Immature natural killer cell (primary cell): ENCODE data around the gene DCUN1D2. TPM values are rescaled to one million over a fixed set of nuclear protein-coding genes. Genes with fewer than 3 reads are reported as not detected.
A peak's percentile ranks its signal among the peaks of the same experiment; 100 is the strongest.
"Not testable (repeated sequence)": the region's sequence is repeated elsewhere in the genome, so short reads cannot be mapped to it uniquely, and the experiment has no call there.

Source experiments
- DNase-seq, 3 donors: peaks; one replicate each; pipeline ENCODE4 v3.0.0; 2022; ENCODE audit warnings: mixed read lengths in 1 of 3
- H3K27ac Mint-ChIP-seq, 6 donors: one replicate each; pipeline ENCODE4 v1.8.0; 2020; ENCODE audit warnings: mixed read lengths in 6 of 6, mild to moderate bottlenecking in 5 of 6, inconsistent platforms in 4 of 6, moderate library complexity in 3 of 6
- H3K27me3 Mint-ChIP-seq, 3 donors: one replicate each; pipeline ENCODE4 v1.8.0; 2020 to 2021; ENCODE audit warnings: low read depth in 3 of 3, mild to moderate bottlenecking in 3 of 3, mixed read lengths in 3 of 3, moderate library complexity in 3 of 3, inconsistent platforms in 1 of 3
- H3K36me3 Mint-ChIP-seq, 3 donors: one replicate each; pipeline ENCODE4 v1.8.0; 2020; ENCODE audit warnings: mixed read lengths in 3 of 3, inconsistent platforms in 2 of 3, mild to moderate bottlenecking in 2 of 3
- H3K4me1 Mint-ChIP-seq, 2 donors: one replicate each; pipeline ENCODE4 v1.8.0; 2020; ENCODE audit warnings: inconsistent platforms in 2 of 2, mild to moderate bottlenecking in 2 of 2, mixed read lengths in 2 of 2, moderate library complexity in 1 of 2
- H3K4me3 Mint-ChIP-seq, 5 donors: one replicate each; pipeline ENCODE4 v1.8.0; 2020; ENCODE audit warnings: mild to moderate bottlenecking in 5 of 5, mixed read lengths in 5 of 5, inconsistent platforms in 3 of 5, moderate library complexity in 3 of 5
- H3K9me3 Mint-ChIP-seq, 6 donors: one replicate each; pipeline ENCODE4 v1.8.0; 2020; ENCODE audit warnings: mild to moderate bottlenecking in 6 of 6, mixed read lengths in 6 of 6, inconsistent platforms in 4 of 6, moderate library complexity in 3 of 6
- polyA plus RNA-seq, 3 donors: library from polyadenylated mRNA; unstranded; fragments of 300-500 nt; fragmentation: Illumina TruSeq; gene quantifications; one replicate each; pipeline ENCODE4 v1.2.3, GENCODE V29; 2021

Gene DCUN1D2
- polyA plus RNA-seq, 3 donors from 2014 or later: 7.4 to 23.0 (median 7.6) TPM

DNA sequence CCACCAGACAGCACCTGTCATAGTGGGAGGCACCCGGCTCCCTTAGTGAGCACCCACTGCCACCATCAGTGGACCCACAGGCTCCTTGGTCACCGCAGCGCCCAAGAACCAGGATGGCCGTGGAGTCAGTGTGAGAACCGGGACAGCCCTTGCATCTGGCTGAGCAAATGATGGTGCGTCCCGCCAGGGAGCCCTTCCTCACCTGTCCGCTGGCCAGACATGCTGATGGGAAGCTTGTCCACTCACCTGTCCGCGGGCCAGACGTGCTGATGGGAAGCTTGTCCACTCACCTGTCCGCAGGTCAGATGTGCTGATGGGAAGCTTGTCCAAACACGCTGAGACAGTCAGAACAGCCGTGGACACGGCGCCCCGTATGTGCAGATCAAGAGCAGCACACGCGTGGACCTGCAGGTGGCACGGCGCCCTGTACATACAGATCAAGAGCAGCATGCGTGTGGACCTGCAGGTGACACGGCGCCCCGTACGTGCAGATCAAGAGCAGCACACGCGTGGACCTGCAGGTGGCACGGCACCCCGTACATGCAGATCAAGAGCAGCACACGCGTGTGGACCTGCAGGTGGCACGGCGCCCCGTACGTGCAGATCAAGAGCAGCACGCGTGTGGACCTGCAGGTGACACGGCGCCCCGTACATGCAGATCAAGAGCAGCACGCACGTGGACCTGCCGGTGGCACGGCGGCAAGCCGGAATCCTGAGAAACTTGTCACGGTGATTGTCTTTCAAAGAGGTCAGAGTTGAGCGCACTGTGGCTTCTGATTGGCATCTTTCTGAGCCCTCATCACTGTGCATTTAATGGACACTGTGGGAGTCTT lies 40.7 kb upstream of the DCUN1D2 start:
- no peaks in the 10 kb centered on the region for H3K9me3 Mint-ChIP-seq
- no peak for DNase-seq
- H3K4me1 Mint-ChIP-seq: no peaks in the 10 kb centered on the region
- H3K27me3 Mint-ChIP-seq: peaks cover 0 to 3% (median 0%) of the 10 kb centered on the region in 3 donors
- no peak overlapping the region for H3K27ac Mint-ChIP-seq
- no peak overlapping the region for H3K4me3 Mint-ChIP-seq
- H3K36me3 Mint-ChIP-seq: peaks cover 24 to 42% (median 24%) of the 10 kb centered on the region in 3 donors

- no peak overlapping the region for H3K27ac Mint-ChIP-seq
- peaks cover 0 to 5% (median 0%) of the 10 kb centered on the region in 3 donors for H3K27me3 Mint-ChIP-seq
- no peaks in the 10 kb centered on the region for H3K9me3 Mint-ChIP-seq
- H3K36me3 Mint-ChIP-seq: peaks cover 23 to 37% (median 24%) of the 10 kb centered on the region in 3 donors
- no peak for DNase-seq
- H3K4me1 Mint-ChIP-seq: no peaks in the 10 kb centered on the region
- H3K4me3 Mint-ChIP-seq: no peak overlapping the region
Measured at GRCh38 chr13:113528813-113529180, 38.3 kb upstream of the DCUN1D2 start.

GRCh38 chr13:113528101-113528812 lies 37.7 kb upstream of the DCUN1D2 start:
- Mint-ChIP-seq H3K27ac (no peak overlapping the region), H3K27me3 (peaks cover 0 to 5% (median 0%) of the 10 kb centered on the region in 3 donors), H3K4me3 (no peak overlapping the region), H3K36me3 (peaks cover 22 to 40% (median 24%) of the 10 kb centered on the region in 3 donors), H3K9me3 (no peaks in the 10 kb centered on the region), H3K4me1 (no peaks in the 10 kb centered on the region)
- DNase-seq: no peak

- no peaks in the 10 kb centered on the region for H3K9me3 Mint-ChIP-seq
- no peak overlapping the region for H3K4me3 Mint-ChIP-seq
- peak overlapping the region in 1 of 6 donors; percentile 19 for H3K27ac Mint-ChIP-seq
- H3K4me1 Mint-ChIP-seq: no peaks in the 10 kb centered on the region
- DNase-seq: no peak
- peaks cover 22 to 40% (median 24%) of the 10 kb centered on the region in 3 donors for H3K36me3 Mint-ChIP-seq
- H3K27me3 Mint-ChIP-seq: peaks cover 0 to 5% (median 0%) of the 10 kb centered on the region in 3 donors
Measured at GRCh38 chr13:113527272-113527958, 36.9 kb upstream of the DCUN1D2 start.

DNA sequence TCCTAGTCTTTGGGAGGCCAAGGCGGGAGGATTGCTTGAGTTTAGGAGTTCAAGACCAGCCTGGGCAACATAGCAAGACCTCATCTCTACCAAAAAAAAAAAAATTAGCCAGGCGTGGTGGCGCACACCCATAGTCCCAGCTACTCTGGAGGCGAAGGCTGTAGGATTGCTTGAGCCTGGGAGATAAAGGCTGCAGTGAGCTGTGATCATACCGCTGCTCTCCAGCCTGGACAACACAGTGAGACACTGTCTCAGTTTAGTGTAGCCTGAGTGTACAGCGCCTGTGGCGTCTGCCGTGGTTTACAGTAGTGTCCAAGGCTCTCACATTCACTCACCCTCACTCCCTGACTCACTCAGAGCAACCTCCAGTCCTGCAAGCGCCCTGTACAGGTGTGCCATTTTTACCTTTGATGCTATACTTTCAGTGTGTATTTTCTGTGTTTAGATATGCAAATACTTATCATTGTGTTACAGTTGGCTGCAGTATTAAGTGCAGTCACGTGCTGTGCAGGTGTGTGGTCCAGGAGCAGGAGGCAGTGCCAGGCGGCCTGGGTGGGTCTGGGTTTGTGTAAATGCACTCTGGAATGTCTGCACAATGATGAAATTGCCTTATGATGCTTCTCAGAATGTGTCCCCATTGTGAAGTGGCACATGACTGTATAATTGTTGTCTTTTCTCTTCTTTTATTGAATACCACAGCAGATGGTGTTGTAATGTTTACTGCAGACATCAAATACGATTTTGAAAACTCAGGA lies 36.1 kb upstream of the DCUN1D2 start:
- Mint-ChIP-seq H3K4me1 (no peaks in the 10 kb centered on the region), H3K27me3 (peaks cover 0 to 5% (median 0%) of the 10 kb centered on the region in 3 donors), H3K36me3 (peaks cover 20 to 37% (median 22%) of the 10 kb centered on the region in 3 donors), H3K9me3 (no peaks in the 10 kb centered on the region), H3K4me3 (no peak overlapping the region), H3K27ac (no peak overlapping the region)
- DNase-seq: no peak

GRCh38 chr13:113522438-113522837 lies 31.9 kb upstream of the DCUN1D2 start:
- H3K36me3 Mint-ChIP-seq: peaks cover 7 to 14% (median 11%) of the 10 kb centered on the region in 3 donors
- not testable (repeated sequence) for H3K9me3 Mint-ChIP-seq

GRCh38 chr13:113520571-113520970 lies 30.1 kb upstream of the DCUN1D2 start:
- Mint-ChIP-seq H3K4me3 (no peak overlapping the region), H3K36me3 (peaks cover 0 to 10% (median 8%) of the 10 kb centered on the region in 3 donors), H3K9me3 (no peaks in the 10 kb centered on the region), H3K27me3 (peaks cover 0 to 2% (median 2%) of the 10 kb centered on the region in 3 donors), H3K4me1 (peaks cover 19 to 22% of the 10 kb centered on the region in 2 donors), H3K27ac (no peak overlapping the region)
- DNase-seq: no peak

More at GRCh38 chr13:113522438-113522837, 31.9 kb upstream of the DCUN1D2 start:
- H3K27ac Mint-ChIP-seq, DNase-seq, H3K4me3 Mint-ChIP-seq, H3K27me3 Mint-ChIP-seq: not testable (repeated sequence)
- peaks cover 18 to 19% of the 10 kb centered on the region in 2 donors for H3K4me1 Mint-ChIP-seq

GRCh38 chr13:113519556-113519955 lies 29.0 kb upstream of the DCUN1D2 start:
- Mint-ChIP-seq H3K4me1 (peaks cover 19 to 22% of the 10 kb centered on the region in 2 donors), H3K27me3 (peaks cover 0 to 2% (median under 1%) of the 10 kb centered on the region in 3 donors)

DNA sequence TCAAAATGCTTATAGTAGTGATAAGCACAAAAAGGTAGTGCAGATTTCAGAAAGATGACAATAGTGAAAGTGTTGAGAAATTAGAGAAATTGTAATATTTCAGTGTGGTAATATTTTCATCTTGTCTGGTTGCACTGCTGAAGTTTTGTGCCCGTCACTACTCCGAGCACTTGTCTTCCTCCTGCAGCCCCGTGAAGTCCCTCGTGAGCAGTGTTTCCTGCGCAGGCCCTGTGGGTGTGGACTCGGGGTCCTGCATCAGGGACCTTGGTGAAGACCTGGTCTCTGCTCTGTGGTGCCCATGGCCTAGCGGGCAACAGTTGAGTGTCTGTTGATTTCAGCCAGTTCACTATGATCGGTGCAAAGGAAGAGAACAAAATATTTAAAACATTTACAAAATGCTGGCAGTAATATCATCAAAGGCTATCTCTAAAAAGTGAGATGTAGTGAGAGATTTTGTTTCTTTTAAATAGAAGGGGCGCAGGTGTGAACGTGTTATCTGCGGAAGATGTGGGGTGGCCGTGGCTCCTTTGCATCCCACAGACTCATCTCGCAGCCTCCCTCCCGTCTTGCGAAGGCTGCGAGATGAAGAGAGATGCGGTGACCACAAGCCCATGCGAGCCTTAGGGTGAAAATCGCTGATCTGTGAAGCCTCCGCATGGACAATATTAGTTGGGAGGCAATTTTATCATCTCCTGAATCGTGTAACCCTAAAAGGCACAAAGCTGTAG lies 27.7 kb upstream of the DCUN1D2 start:
- Mint-ChIP-seq H3K9me3 (no peaks in the 10 kb centered on the region), H3K4me3 (peak overlapping the region in 4 of 5 donors; percentile 12 to 79 (median 60)), H3K27me3 (peaks cover 0 to 2% (median 0%) of the 10 kb centered on the region in 3 donors), H3K4me1 (peaks cover 19 to 22% of the 10 kb centered on the region in 2 donors), H3K36me3 (peaks cover 4 to 11% (median 7%) of the 10 kb centered on the region in 3 donors), H3K27ac (peak overlapping the region; percentile 9 to 91 (median 64))
- peak in 2 of 3 donors; percentile 2 to 10 for DNase-seq

More at GRCh38 chr13:113519556-113519955, 29.0 kb upstream of the DCUN1D2 start:
- Mint-ChIP-seq H3K36me3 (peaks cover 3 to 10% (median 4%) of the 10 kb centered on the region in 3 donors), H3K27ac (peak overlapping the region in 1 of 6 donors; percentile 48), H3K4me3 (no peak overlapping the region), H3K9me3 (no peaks in the 10 kb centered on the region)
- DNase-seq: no peak

DNA sequence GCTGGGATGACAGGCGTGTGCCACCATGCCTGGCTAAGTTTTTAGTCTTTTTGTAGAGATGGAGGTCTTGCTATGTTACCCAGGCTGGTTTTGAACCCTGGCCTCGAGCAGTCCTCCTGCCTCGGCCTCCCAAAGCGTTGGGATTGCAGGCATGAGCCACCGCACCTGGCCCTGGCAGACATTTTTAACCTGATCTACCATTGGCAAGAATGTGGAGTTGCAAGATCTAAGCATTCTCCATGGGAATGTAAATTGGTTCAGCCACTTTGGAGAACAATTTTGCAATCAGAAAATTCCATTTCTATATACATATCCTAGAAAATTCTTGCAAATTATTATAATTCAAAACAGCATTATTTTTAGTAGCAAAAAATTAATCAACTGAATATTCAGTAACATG lies 24.3 kb upstream of the DCUN1D2 start:
- H3K9me3 Mint-ChIP-seq: no peaks in the 10 kb centered on the region
- peaks cover 19 to 24% of the 10 kb centered on the region in 2 donors for H3K4me1 Mint-ChIP-seq
- peaks cover 0 to 2% (median 0%) of the 10 kb centered on the region in 3 donors for H3K27me3 Mint-ChIP-seq
- no peak overlapping the region for H3K4me3 Mint-ChIP-seq
- no peak for DNase-seq
- no peak overlapping the region for H3K27ac Mint-ChIP-seq
- peaks cover 10 to 29% (median 12%) of the 10 kb centered on the region in 3 donors for H3K36me3 Mint-ChIP-seq

- peaks cover 14 to 33% (median 15%) of the 10 kb centered on the region in 3 donors for H3K36me3 Mint-ChIP-seq
- H3K9me3 Mint-ChIP-seq: no peaks in the 10 kb centered on the region
Measured at GRCh38 chr13:113513761-113514160, 23.2 kb upstream of the DCUN1D2 start.

GRCh38 chr13:113511361-113511760 lies 20.9 kb upstream of the DCUN1D2 start:
- Mint-ChIP-seq H3K36me3 (peaks cover 14 to 38% (median 15%) of the 10 kb centered on the region in 3 donors), H3K4me3 (no peak overlapping the region), H3K4me1 (peaks cover 5 to 9% of the 10 kb centered on the region in 2 donors), H3K27me3 (no peaks in the 10 kb centered on the region), H3K9me3 (no peaks in the 10 kb centered on the region), H3K27ac (no peak overlapping the region)
- DNase-seq: no peak

More at GRCh38 chr13:113513761-113514160, 23.2 kb upstream of the DCUN1D2 start:
- no peak for DNase-seq
- Mint-ChIP-seq H3K4me1 (peaks cover 14 to 21% of the 10 kb centered on the region in 2 donors), H3K27ac (no peak overlapping the region), H3K27me3 (peaks cover 0 to 2% (median 0%) of the 10 kb centered on the region in 3 donors), H3K4me3 (no peak overlapping the region)
